NCI-H524 treated with DMSO at 0.1 percent for 48 hours (cell line): ENCODE measurements around the gene BRINP1.

Source experiments
- DNase-seq: peaks from one replicate; lab custom pipeline; 2025; lab: John Stamatoyannopoulos, UW

The BRINP1 gene

GRCh38 chr9:119282476-119283077 lies 86.7 kb downstream of the BRINP1 start:
- DNase-seq, result no peak

- no peak for DNase-seq
Observed at GRCh38 chr9:119280740-119281485, 88.3 kb downstream of the BRINP1 start.

DNA sequence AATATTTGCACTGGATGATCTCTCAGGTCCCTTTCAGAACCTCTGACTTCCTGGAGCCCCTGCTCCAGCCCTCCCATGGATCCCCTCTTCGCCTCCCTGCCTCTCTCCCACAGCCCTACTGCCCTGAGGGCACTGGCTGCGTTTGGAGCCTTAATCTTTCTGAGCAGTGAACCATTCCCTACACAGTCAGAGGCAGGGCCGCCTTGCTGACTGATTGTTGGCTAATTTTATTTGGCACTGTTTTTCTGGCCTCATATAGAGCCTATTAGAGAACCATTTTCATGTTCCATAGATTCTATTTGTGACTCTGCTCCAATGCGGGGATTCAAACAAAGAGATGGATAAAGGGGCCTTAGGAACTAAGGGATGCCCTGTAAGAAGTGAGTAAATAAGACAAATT lies 91.1 kb downstream of the BRINP1 start:
- no peak for DNase-seq

- DNase-seq, result no peak
Observed at GRCh38 chr9:119273984-119274665, 95.1 kb downstream of the BRINP1 start.

DNA sequence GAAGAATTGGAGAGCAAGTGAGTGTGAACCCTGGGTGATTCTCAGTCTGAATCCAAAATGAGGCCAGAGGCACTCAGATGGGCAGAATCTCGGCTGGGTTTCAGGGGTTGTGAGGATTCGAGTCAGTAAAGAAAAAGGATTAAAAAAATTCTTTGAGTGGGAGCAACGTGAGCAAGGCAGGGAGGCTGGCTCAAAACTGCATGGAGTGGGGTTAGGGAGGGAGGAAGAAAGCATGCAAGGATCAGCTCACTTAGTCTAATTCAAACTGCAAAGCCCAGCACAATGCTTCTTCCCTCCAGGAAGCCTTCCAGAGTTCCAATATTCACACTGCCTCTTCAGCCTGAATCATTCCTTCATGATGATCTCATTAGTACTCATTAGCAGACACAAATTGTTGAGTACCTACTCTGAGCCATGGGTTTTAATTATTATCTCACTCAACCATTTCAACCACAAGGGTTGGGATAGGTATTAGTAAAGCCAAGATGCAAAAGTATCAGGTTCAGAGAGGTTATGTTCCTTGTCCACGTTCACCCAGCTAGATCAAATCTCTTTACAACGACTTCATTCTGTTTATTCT lies 95.8 kb downstream of the BRINP1 start:
- DNase-seq, result no peak

DNA sequence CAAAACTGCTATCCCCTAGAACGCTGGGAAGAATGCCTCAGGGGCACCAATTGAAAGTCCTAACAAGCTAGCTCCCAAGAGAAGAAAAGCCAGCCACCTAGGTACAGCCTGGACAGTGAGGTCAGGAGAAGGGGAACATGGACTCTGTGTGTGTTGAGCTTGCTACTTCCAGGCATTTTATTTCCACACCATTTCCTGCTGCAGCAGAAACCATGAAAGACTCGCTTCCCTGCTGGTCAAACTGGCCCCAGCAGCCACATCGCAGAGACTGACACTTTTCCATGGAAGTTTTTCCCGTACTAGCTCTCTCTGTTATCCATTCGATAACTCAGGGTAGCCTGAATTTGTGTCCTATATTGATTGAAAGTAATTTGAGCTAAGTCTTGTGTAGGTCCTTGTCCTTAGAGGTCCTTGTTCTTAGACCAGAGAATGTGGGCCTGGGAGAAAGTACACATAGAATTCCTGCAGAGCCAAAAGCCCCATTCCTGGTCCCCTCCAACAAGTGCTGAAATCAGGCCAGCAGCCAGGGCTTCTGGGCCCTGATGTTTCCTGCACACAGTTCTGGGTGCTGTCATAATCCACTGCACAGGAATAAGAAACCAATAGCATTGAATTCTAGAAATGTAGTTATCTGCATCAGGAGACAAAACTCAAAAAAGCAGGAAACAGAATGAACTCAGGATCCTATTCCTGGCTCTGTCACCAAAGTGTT lies 96.6 kb downstream of the BRINP1 start:
- no peak for DNase-seq

DNA sequence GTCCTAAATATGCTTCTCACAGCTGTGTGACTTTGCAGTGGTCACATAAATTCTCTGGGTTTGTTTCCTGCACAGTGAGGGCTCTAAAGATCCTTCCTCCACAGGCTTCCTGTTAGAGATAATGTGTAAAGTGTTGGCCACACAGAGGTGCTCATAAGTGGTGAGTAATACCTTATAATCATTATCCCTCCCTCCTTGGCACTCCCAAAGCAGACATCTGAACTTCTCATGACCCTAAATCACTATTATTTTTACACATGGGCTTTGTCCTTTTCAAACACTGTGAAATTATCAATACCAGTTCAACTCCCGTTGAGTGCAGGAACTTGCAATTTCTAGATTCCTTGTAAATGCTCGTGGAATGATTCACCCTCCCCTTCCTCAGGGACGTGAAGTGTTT lies 100.2 kb downstream of the BRINP1 start:
- DNase-seq, result no peak

GRCh38 chr9:119264165-119264564 lies 105.1 kb downstream of the BRINP1 start:
- DNase-seq, result no peak

DNA sequence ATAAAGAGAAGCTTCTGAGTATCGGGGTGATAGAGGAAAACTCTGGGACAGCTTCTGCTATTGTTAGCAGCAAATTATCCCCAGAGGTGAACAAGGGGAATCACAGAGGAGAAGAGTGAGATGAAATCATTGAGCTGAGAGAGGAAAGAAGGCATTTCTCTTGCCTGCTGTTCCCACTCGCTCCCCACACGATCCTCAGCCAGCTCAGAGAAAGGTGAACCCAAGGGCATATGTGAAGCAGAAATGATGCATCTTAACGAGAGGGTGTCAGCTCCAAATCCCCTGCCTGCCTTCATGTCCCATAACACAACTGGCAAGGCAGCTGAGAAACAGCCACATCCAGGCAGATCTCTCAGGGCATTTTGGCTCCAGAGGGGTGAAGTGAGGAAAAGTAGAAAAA lies 111.6 kb downstream of the BRINP1 start:
- DNase-seq, result no peak

DNA sequence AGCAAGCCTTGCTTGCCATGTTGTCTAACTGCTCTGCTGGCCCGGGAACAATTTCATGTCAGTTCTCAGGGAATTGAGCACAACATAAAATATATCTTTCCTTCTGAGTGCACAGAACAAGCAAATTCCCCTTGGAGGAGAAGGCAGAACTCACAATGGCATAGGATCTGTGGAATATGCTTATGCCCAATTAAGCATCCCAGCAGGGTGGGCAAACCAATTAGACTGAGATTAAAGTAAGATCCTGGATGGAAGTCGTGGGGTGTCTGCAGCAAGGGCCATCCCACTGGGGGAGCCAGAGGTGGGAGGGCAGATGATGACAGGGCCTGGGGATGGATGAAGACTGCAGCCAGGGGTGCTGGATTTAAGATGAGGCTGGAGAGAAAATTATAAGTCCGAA lies 114.1 kb downstream of the BRINP1 start:
- DNase-seq, result no peak

- DNase-seq, result no peak
Observed at GRCh38 chr9:119252671-119253299, 116.5 kb downstream of the BRINP1 start.

DNA sequence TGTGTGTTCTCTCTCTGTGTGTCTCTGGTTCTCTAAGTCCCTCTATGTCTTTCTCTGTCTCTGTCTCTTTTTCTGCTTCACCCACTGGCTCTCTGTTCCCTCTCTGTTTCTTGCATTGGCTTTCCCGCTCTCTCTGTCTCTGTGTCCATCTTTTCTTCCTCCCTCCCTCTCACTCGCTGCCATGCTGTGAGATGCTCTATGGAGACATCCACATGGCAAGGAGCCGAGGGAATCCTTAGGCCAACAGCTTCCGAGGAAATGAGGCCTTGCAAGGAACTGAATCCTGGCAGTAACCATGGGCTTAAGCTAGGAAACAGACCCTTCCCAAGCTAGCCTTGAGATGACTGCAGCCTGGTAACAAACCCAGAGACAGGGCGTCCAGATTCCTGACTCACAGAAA lies 117.3 kb downstream of the BRINP1 start:
- no peak for DNase-seq

GRCh38 chr9:119250730-119251129 lies 118.5 kb downstream of the BRINP1 start:
- DNase-seq, result no peak

GRCh38 chr9:119240546-119240945 lies 128.7 kb downstream of the BRINP1 start:
- DNase-seq, result no peak

GRCh38 chr9:119234636-119235035 lies 134.6 kb downstream of the BRINP1 start:
- DNase-seq, result no peak

GRCh38 chr9:119227422-119227821 lies 141.8 kb downstream of the BRINP1 start:
- no peak for DNase-seq

DNA sequence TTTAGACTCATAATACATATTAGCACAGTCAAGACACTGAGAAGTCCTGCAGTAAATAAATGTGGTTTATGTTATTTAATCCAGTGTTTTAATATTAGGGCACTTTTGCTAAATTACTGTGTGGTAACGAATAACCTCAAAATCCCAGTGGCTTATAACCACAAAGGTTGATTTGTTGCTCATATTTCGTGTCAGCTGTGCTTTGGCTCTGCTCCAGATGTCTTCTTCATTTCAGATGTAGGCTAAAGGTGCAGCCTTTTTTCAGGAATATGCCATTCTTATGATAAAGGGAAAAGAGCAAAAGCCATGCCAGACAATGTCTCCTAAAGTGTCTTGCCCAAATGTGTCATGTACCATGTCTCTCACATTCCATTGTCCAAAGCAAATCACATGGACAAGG lies 144.8 kb downstream of the BRINP1 start:
- no peak for DNase-seq

GRCh38 chr9:119221276-119221675 lies 148.0 kb downstream of the BRINP1 start:
- DNase-seq, result no peak

DNA sequence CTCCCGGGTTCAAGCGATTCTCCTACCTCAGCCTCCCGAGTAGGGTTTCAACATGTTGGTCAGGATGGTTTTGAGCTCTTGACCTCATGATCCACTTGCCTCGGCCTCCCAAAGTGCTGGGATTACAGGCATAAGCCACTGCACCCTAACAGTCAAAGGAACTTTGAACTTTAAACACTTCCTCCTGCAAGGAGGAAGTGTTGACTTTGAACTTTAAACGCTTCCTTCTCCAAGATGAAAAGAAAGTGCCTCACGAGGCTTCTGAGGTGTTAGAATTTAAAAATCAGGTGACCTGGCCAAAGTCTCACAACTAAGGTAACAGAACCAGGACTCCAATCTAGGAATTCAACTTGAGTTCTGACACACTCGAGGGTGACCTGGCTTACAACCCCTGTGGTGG lies 150.9 kb downstream of the BRINP1 start:
- DNase-seq, result no peak

DNA sequence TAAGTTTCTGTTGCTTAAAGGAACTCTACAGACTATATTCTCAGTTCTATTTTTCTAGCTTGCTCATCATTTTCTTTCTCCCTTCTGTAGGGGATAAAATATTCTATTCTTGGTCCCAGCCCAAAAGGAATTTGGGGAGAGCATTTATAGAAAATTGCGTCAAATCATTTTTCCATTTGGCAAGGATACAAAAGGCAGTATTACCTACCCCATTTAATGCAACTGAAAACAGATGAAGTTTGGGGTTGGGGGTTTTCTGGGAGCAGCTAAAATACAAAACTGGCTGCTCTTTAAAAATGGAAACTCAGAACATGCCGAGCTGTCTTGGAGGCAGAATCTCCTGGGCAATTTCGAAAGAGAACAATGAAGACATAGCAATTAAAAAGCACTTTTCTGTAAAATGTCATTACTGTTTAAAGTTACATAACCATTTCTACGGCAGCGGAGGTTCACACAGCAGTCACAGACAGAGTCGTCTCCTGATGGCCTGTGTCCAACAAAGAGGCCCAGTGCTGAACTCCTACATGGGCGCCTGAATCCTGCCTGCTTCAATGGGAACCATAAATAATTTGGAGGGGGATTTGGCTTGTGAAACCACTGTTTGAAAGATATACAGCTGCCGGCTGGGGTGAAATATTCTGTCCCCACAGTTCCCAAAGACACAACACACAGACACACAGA lies 152.4 kb downstream of the BRINP1 start:
- no peak for DNase-seq

- DNase-seq, result no peak
Observed at GRCh38 chr9:119215651-119216050, 153.6 kb downstream of the BRINP1 start.
